HG03469 (cell line): ENCODE results near the gene ZIC2.

Experiments
- ATAC-seq: cut with Tn5 transposase; IDR thresholded peaks from one replicate; pipeline ENCODE4 v1.9.1; 2021; ENCODE audit warnings: mild to moderate bottlenecking, moderate library complexity, moderate number of reproducible peaks; ENCODE audit not compliant: unreplicated experiment

Gene ZIC2

DNA sequence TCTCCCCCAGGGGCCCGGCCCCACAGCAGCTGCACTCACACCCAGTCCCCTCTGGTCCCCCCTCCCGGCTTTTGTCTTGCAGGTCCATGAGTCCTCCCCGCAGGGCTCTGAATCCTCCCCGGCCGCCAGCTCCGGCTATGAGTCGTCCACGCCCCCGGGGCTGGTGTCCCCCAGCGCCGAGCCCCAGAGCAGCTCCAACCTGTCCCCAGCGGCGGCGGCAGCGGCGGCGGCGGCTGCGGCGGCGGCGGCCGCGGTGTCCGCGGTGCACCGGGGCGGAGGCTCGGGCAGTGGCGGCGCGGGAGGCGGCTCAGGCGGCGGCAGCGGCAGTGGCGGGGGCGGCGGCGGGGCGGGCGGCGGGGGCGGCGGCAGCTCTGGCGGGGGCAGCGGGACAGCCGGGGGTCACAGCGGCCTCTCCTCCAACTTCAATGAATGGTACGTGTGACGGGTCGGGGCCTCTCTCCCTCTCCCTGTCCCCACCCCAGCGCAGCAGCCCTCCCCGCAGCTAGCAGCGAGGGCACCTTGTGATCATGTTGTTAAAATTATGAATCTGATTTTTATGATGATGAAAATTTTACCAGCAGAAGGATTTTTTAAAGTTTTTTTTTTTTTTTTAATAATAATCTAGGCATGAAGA, 3.8 kb downstream of the ZIC2 start:
- no peak for ATAC-seq

DNA sequence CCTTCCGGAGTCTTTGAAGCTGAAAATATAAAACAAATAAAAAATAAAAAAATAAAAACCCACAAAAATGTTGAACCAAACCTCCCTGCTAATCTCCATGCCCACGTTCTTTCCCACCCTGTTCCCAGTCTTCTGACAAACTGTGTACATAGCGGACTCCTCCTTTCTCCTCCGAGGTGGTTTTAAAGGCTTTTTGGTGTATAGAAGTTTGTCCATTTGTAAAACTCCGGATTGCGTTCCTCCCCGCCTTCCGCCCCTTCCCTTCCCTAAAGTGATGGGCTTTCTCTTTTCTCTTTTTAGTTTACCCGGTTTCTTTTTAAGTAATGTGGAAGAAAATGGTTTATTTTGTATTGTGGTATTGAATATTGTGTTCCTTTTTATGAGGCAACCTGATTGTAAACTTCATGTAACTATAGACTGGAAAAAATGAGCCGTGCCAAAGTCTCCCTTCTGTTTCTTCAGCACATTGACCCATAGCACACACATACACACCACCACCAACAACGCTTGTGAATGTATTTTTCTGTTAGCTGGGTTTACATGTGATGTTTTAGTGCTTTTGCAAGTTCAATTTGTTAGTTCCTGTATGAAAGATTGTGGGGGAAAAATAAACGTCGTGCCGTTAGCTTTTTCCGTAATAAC, 4.4 kb downstream of the ZIC2 start:
- no peak for ATAC-seq

DNA sequence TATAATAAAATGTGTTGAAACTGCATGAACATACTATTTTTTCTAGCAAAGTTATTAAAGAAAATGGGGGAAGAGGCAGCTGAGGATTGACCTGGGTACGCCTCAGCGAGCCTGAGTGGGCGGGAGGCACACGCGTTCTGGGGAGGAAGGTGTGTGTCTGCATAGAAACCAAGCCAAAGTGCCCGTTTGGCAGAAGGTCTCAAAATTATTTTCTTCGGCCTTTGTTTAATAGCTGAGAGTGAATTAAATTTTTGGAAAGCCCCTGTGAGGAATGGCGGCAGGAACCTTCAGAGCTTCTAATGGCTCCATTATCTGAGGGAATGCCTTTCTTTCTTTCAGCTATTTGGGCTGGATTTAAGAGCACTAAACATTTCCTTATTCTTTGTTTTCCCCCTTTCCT, 5.2 kb downstream of the ZIC2 start:
- no peak for ATAC-seq

- no peak for ATAC-seq
Measured at GRCh38 chr13:99987154-99988019, 5.8 kb downstream of the ZIC2 start.

DNA sequence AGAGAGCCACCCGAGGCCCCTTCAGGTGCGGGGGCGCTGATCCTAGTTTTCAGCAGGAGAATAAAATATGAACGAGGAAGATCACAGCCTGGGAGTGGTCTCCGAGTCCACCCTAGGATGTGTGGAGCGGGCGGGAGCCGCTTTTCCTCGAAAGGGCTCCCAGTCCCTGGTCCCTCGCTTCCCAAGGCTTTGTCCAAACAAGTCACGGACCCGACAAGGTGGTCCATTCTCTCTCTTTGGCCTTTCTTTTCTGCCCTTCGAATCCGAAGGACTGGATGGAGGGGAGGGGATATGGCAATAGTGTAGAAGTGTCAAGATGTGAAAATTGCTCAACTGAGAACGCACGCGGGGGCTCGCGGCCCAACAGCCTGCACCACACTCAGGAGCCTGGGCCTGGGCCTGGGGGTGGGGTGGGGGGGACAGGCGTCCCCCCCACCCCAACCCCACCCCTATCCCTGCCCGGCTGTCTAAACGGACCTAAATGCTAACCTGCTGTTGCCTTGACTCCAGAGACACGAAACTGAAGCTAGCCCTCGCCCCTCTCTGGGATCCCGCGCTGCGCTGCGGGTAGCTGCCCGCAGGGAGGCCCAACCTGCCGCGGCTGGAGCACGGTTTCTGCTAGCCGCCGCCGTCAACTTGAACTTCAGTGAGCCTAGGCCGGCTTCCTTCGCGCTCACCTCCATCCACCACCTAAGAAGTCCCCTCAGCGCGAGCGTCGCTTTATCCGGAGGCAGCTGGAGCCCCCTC, 7.1 kb downstream of the ZIC2 start:
- no peak for ATAC-seq

DNA sequence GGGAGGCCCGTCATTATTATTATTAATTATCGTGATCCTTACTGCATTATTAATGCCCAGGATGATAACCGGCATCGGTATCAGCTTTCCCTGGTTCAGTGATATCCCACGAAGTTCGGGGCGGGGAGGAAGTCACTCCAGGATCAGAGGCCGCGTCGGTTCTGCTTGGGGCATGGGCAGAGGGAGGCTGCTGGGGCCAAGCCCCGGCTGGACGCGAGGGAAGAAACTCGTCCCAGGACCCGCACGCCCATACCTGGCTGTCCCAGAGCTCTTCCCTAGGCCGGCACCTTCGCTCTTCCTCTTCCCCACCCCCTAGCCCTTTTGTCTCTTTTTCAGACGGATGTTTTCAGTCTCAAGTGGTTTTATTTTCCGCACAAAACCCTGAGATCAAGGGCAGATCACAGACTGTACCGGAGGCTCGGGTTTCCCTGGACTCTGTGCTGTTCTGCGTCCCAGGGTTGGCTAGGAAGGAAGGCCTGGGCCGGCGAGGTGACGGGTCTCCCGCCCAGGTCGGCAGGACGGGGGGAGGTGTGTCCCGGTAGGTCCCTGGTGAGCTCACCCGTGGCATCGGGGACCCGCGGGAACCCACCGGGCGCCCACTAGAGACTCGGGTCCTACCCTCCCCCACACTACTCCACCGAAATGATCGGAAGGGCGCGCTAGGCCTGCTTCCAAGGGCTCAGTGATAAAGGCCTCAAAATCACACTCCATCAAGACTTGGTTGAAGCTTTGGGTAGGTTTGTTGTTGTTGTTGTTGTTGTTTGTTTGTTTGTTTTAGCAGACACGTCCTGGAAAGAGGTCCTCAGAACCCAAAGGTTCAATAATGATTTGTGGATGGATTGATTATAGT, 7.9 kb downstream of the ZIC2 start:
- no peak for ATAC-seq

GRCh38 chr13:99990126-99990977, 8.8 kb downstream of the ZIC2 start:
- ATAC-seq, result no peak

DNA sequence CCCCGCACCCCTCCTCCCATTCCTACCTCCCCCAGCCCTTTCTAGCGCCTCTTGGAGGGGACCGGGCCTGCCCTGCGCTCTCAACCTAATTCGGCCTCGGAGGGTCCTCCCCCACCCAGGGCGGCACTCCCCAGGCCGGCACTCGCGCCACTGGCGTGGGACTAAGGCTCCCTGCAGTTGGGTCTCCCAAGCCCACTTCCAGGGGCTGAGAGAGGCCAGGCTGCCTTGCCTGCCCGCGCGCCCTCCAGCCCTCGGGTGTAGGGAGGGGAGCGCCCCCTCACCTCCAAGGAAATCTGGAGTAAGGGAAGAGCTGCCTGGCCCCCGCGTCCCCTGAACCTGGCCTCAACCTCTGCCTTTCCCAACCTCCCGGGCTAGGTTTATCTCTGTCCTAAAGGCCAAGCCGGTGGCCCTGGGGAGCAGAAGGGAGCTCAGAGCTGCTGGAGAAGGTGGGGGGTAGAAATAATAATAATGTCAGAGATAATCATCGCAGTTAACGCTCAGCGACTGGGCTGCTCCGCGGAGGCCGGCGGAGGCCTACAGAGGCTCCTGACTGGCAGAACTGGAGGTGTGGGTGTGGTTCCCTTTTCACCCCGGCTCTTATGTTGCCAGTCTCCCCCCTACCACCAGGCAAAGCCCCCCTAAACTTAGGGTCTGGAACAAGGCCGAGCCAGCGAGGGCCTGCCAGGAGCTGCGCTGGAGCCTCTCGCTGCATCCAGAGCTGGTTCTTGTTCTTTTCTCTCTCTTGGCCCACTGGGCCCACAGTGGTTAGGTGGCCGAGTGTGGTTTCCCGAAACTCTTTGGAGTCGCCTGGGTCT, 9.6 kb downstream of the ZIC2 start:
- no peak for ATAC-seq

DNA sequence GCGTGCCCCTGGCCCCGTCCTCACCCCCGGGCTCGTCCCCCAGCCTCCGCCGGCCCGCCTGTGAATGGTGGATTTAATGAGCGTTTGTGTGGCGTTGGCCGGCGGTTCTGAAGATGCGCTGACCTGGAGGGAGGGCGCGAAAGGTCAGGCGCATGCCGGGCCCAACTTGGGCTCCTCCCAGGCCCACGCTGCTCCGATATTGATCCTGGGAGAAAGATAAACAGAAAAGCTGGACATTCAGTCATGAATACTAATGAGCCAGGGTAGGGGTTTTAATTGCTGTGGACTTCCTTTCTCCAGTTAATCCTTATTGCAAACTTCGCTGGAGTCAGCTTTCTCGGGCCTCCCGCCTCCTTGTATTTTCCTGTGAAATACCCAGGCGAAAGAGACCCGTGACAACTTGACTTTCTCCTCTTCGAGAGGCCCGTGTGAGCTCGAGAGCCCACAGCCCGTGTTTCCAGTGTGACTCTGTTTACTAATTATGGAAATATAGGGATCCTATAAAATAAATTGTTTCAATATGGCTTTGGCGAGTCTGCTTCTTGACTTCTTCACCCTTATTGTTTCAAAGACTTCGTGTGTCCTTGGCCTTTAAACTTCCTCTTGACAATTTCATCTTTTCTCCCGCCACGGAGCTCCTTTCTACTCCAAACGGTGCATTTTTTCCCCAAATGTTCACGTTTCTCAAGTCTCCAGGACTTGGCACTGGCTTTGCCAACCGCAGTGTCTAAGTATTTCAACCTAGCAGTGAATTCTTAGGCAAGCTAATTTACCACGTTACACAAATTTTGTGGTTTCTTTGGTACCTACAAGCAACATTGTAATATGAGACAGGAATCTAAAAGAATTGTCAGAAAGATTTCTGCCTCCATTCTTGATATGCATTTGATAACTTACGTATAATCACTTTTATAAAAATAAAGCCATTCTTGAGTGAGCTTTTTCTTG, 10.5 kb downstream of the ZIC2 start:
- no peak for ATAC-seq

DNA sequence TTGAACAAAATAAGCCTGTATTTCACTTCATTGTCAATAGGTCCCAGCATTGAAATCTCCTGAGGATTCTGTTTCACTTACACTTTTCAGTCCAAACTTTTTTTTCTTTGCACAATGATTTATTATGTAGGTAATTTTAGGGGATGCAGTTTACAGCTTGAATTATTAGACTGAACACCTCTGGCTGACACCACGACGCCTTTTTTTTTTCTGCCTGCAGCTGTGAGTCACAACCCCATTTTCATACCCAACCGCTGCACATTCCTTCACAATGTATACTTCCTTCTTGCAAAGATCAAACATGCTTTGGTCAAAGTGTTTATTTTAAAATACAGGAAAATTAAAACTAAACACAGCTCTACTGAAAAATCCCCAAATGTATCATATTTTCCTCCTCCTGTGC, 11.4 kb downstream of the ZIC2 start:
- ATAC-seq, result no peak

- ATAC-seq, result no peak
Measured at GRCh38 chr13:99993660-99994637, 12.4 kb downstream of the ZIC2 start.

DNA sequence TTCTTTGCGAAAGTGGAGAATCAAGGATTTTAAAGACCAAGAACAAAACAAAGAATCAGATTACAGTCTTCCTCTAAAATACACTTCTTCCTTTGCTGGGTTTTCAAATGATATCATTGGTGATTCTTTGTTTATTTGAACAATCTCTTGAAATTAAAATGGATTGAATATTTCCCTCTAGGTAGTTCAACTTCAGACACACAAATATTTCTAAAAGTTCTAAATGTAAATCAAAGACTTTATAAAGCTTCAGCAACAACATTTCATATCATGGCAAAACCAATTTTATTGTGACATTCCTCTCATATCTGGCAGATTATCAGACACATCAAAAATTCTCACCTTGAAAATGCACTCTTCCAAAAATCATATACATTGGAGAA, 13.0 kb downstream of the ZIC2 start:
- no peak for ATAC-seq

GRCh38 chr13:99995104-99995588, 13.6 kb downstream of the ZIC2 start:
- no peak for ATAC-seq

DNA sequence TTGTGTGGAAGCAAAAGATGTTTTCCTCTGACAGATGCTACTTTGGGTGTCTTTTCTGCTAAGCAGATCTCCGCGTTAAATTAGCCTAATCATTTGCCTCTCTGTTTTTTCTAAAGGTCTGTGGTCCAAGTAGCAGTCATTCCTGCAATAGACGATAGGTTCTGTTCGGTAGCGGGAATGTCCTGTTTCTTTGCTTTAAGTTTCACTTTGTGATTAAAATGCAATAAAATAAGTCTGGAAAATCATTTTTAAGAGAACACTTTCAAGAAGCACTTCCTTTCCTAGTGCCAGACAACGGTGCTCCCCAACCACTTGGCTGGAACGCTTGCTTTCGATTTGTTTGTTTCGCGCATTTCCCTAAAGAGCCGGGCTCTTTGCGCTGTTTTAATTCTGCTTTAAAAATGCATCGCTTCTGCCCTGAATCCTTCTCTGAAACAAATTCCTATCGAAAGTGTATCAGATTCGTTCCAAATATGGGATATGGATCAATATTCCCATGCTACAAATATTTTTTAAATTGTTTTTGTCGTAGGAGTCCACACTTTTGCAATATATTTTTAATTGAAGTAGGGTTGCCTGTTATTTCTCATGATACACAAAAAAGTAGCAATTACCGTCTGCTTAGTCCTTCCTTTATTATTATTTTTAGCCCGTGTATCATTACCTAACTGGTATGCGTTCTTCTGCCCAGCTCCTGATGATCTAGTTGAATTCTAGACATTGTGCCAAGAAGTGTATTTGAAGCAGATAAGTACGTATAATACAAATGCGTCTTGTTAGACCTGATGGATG, 14.2 kb downstream of the ZIC2 start:
- no peak for ATAC-seq

DNA sequence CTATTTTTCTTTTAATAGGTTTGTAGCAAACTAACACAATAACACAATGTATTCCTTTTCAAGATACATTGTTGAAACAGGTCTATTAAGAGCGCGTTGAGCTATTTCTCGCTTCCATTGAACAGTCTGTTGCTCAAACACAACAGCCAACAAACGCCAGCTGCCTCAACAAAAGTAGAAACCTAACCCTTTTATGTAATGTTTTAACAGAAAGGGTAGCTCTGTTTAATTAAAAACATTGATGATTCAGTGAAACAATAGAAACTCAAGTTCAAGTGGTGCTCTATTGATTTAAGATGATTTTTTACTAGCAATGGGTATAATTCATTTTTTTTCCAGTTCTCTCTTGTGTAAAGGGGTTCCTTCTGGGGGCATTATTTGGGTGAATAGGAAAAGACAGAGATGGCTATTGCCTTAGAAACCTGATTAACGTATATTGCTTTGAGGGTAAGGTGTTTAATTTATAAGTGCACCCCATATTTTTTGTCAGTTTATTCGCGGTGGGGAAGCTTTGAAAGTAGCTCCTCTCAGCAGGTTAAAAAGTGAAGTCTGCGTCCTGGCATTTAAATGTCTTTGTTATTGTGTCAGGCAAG, 14.9 kb downstream of the ZIC2 start:
- ATAC-seq, result no peak
